Anterior cingulate cortex (tissue), 58 donors: ENCODE data around the gene CBLB.

Experiments
- DNase-seq, 58 donors: peaks; one replicate each; lab custom pipeline; 2025; lab: John Stamatoyannopoulos, UW

The CBLB gene

GRCh38 chr3:105653166-105653565, 215.6 kb downstream of the CBLB start:
- no peak for DNase-seq

GRCh38 chr3:105649480-105649879, 219.3 kb downstream of the CBLB start:
- no peak for DNase-seq

GRCh38 chr3:105647047-105647446, 221.8 kb downstream of the CBLB start:
- DNase-seq, result no peak

- no peak for DNase-seq
Observed at GRCh38 chr3:105639131-105639530, 229.7 kb downstream of the CBLB start.

- no peak for DNase-seq
Observed at GRCh38 chr3:105634708-105635107, 234.1 kb downstream of the CBLB start.

GRCh38 chr3:105629718-105630117, 239.1 kb downstream of the CBLB start:
- DNase-seq, result no peak

- no peak for DNase-seq
Observed at GRCh38 chr3:105626739-105627138, 242.1 kb downstream of the CBLB start.

GRCh38 chr3:105622169-105622568, 246.6 kb downstream of the CBLB start:
- no peak for DNase-seq

- no peak for DNase-seq
Observed at GRCh38 chr3:105620236-105620635, 248.6 kb downstream of the CBLB start.

GRCh38 chr3:105619651-105620050, 249.2 kb downstream of the CBLB start:
- DNase-seq, result no peak

GRCh38 chr3:105618556-105618955, 250.3 kb downstream of the CBLB start:
- peak in 1 of 58 donors; percentile 4 for DNase-seq

GRCh38 chr3:105616374-105617121, 252.3 kb downstream of the CBLB start:
- no peak for DNase-seq

GRCh38 chr3:105615814-105616213, 253.0 kb downstream of the CBLB start:
- DNase-seq, result no peak

- no peak for DNase-seq
Observed at GRCh38 chr3:105614288-105615030, 254.4 kb downstream of the CBLB start.

- peak in 2 of 58 donors; percentile 1 to 6 for DNase-seq
Observed at GRCh38 chr3:105613120-105613519, 255.7 kb downstream of the CBLB start.

- no peak for DNase-seq
Observed at GRCh38 chr3:105611304-105612192, 257.3 kb downstream of the CBLB start.

- DNase-seq, result no peak
Observed at GRCh38 chr3:105610473-105610872, 258.3 kb downstream of the CBLB start.

- DNase-seq, result no peak
Observed at GRCh38 chr3:105608623-105609022, 260.2 kb downstream of the CBLB start.

- no peak for DNase-seq
Observed at GRCh38 chr3:105606016-105606415, 262.8 kb downstream of the CBLB start.
